Measurements from ENCODE around the gene PSMB10.

- TF ChIP-seq NFRKB (IDR thresholded peaks at IDR 0.05) (no peak), BHLHE40 (IDR thresholded peaks at IDR 0.05; ENCODE audit: borderline replicate concordance) (no peak), SP1 (IDR thresholded peaks at IDR 0.05) (no peak), PKNOX1 (IDR thresholded peaks at IDR 0.05) (no peak)
These were observed 52.0 kb downstream of the PSMB10 start, which contains the start of gene NRN1L for GRCh38 chr16:67884684-67885083.
